ENCODE data around the gene SNAI1. TPM values are rescaled to one million over a fixed set of nuclear protein-coding genes. Genes with fewer than 3 reads are reported as not detected.
A peak's percentile ranks its signal among the peaks of the same experiment; 100 is the strongest.

The SNAI1 gene
- total and polyA plus RNA-seq, 2 of the 4 experiments (the other 2 are of a cell fraction): 0.54 to 13.7 TPM

DNA sequence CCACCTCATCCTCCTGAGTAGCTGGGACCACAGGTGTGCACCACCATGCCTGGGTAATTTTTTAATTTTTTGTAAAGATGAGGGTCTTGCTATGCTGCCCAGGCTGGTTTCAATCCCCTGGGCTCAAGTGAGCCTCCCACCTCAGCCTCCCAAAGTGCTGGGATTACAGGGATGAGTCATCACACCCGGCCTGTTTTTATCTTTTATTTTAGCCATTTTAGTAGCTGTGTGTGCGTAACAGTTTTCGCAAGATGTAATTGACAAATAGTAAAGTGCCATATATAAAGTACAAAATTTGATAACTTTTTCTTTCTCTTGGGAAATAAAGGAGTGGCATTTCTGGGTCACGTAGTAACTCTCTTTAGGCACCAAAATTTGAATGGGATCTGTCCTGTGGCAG lies 21.4 kb downstream of the SNAI1 start:
- no peak for ATAC-seq (ENCODE audit: low read depth)
- no peak overlapping the region for H2AFZ ChIP-seq (replicated peaks; ENCODE audit: low read length, poor library complexity)
- no peaks in the 10 kb centered on the region for H3K27me3 ChIP-seq (ENCODE audit: control insufficient read depth, insufficient read depth, low read length)
- no peak overlapping the region for H2BK5ac ChIP-seq (ENCODE audit: low read depth, low read length, poor library complexity, severe bottlenecking)
- no peak overlapping the region for H2BK15ac ChIP-seq (ENCODE audit: low read depth, low read length)
- H2AK5ac ChIP-seq (ENCODE audit: low read depth, low read length): no peak overlapping the region
- no peak overlapping the region for H4K91ac ChIP-seq (ENCODE audit: insufficient read depth, low read depth, low read length)
- no peak overlapping the region for H2BK120ac ChIP-seq (ENCODE audit: low read depth, low read length)
- H3K4me2 ChIP-seq (ENCODE audit: low read depth, low read length): no peak overlapping the region
- intact Hi-C loops (cut with micrococcal nuclease): no loop called here
- H3K4me3 ChIP-seq (ENCODE audit: insufficient read depth, low read depth, low read length): no peak overlapping the region
- ChIA-PET CTCF (no interaction called here), POLR2A (ENCODE audit: unreplicated experiment) (no interaction called here)
- H3K56ac ChIP-seq (ENCODE audit: extremely low read depth, insufficient read depth, low read length): no peak overlapping the region
- no peak overlapping the region for H2AK9ac ChIP-seq (replicated peaks; ENCODE audit: low read depth, low read length, poor library complexity)
- dilution Hi-C loops (cut with HindIII; ENCODE audit: low sequenced_read_pairs, unreplicated experiment): no loop called here
- no peaks in the 10 kb centered on the region for H3K36me3 ChIP-seq (ENCODE audit: control insufficient read depth, insufficient read depth, low read length)
- no peak overlapping the region for H3K18ac ChIP-seq (ENCODE audit: low read depth, low read length)
- H3K9me3 ChIP-seq (ENCODE audit: control insufficient read depth, insufficient read depth, low read length): no peaks in the 10 kb centered on the region
- H3K79me1 ChIP-seq (ENCODE audit: low read depth in 1 of 2, low read length in 2 of 2): no peaks in the 10 kb centered on the region
- no peak overlapping the region for H4K8ac ChIP-seq (ENCODE audit: low read depth in 2 of 2, low read length in 2 of 2)
- H3K14ac ChIP-seq (replicated peaks; ENCODE audit: low read depth, low read length): no peak overlapping the region
- TF ChIP-seq FOS (IDR thresholded peaks at IDR 0.05; ENCODE audit: low read depth, low read length) (peak; percentile 44; the same call in 1 of the 2 replicates), CEBPB (IDR thresholded peaks at IDR 0.05; ENCODE audit: low read depth, low read length) (no peak)
- no peak overlapping the region for H3K9ac ChIP-seq (ENCODE audit: low read depth, low read length)
- no peak for DNase-seq
- no peak overlapping the region for H3K27ac ChIP-seq (ENCODE audit: insufficient read depth, low read length)
- in situ Hi-C loops (cut with MboI; ENCODE audit: low sequenced_read_pairs): no loop called here
- no peak overlapping the region for H2BK20ac ChIP-seq (ENCODE audit: low read depth, low read length)
- no peak overlapping the region for H3K4ac ChIP-seq (ENCODE audit: low read depth, low read length)
- no peaks in the 10 kb centered on the region for H3K4me1 ChIP-seq (ENCODE audit: control insufficient read depth, insufficient read depth, low read length)
- no peak overlapping the region for H3K23ac ChIP-seq (ENCODE audit: low read depth, low read length)
- H4K20me1 ChIP-seq (ENCODE audit: insufficient read depth, low read length): no peaks in the 10 kb centered on the region
- BruUV-seq (replicated peaks): no TSS peak
- H3K9me1 ChIP-seq (ENCODE audit: insufficient read depth, low read length): peaks cover 7% of the 10 kb centered on the region; the same call in 1 of the 2 replicates
- no CpG with 5 or more reads among the region's 4 CpGs for WGBS, 2 experiments (ENCODE audit: extremely low coverage in 2 of 2, insufficient read length in 1 of 2)
- no peak overlapping the region for H4K5ac ChIP-seq (ENCODE audit: low read depth, low read length)

Measured in IMR-90 (cell line).